WTC11 (cell line): ENCODE data around the gene CLCA1.

Experiments
- CTCF ChIP-seq: fragments of 200-600 bp; IDR thresholded peaks from 2 replicates; pipeline ENCODE4 v1.8.0; 2022; ENCODE audit warnings: antibody characterized with exemption
- E2F5 ChIP-seq: sonication (generic); formaldehyde crosslinking; IDR thresholded peaks from 2 replicates; pipeline ENCODE4 v1.8.1; 2022; ENCODE audit warnings: mild to moderate bottlenecking, moderate library complexity, missing genetic modification reagents
- JUN ChIP-seq: sonication (generic); formaldehyde crosslinking; IDR thresholded peaks from 2 replicates; pipeline ENCODE4 v1.8.0; 2023; ENCODE audit warnings: mild to moderate bottlenecking, missing genetic modification reagents
- MAX ChIP-seq: sonication (generic); formaldehyde crosslinking; IDR thresholded peaks from 2 replicates; pipeline ENCODE4 v1.8.0; 2022; ENCODE audit warnings: mild to moderate bottlenecking, missing genetic modification reagents
- MLX ChIP-seq: sonication (generic); formaldehyde crosslinking; IDR thresholded peaks from 2 replicates; pipeline ENCODE4 v1.8.1; 2023; ENCODE audit warnings: mild to moderate bottlenecking, missing genetic modification reagents, moderate library complexity
- TEAD4 ChIP-seq: sonication (generic); formaldehyde crosslinking; IDR thresholded peaks from 2 replicates; pipeline ENCODE4 v1.8.0; 2022; ENCODE audit warnings: mild to moderate bottlenecking, missing genetic modification reagents
- USF2 ChIP-seq: sonication (generic); formaldehyde crosslinking; IDR thresholded peaks from 2 replicates; pipeline ENCODE4 v1.8.1; 2023; ENCODE audit warnings: mild to moderate bottlenecking, missing genetic modification reagents, moderate library complexity
- ZNF121 ChIP-seq: sonication (generic); formaldehyde crosslinking; IDR thresholded peaks from 2 replicates; pipeline ENCODE4 v1.8.0; 2023; ENCODE audit warnings: missing genetic modification reagents
- ZNF219 ChIP-seq: sonication (generic); formaldehyde crosslinking; IDR thresholded peaks from 2 replicates; pipeline ENCODE4 v1.8.0; 2023; ENCODE audit warnings: missing genetic modification reagents, mild to moderate bottlenecking, borderline replicate concordance
- ZNF232 ChIP-seq: sonication (generic); formaldehyde crosslinking; IDR thresholded peaks from 2 replicates; pipeline ENCODE4 v1.8.0; 2022; ENCODE audit warnings: mild to moderate bottlenecking, missing genetic modification reagents

- TF ChIP-seq CTCF (no peak), ZNF232 (CRISPR knock-in tag) (no peak), MAX (CRISPR knock-in tag) (no peak), TEAD4 (CRISPR knock-in tag) (no peak), ZNF219 (CRISPR knock-in tag) (no peak), MLX (CRISPR knock-in tag) (no peak), ZNF121 (CRISPR knock-in tag) (no peak), USF2 (CRISPR knock-in tag) (no peak), E2F5 (CRISPR knock-in tag) (no peak), JUN (CRISPR knock-in tag) (no peak)
Observed at GRCh38 chr1:86530211-86530845, 61.6 kb downstream of the CLCA1 start.
